MM.1S (cell line): ENCODE data around the gene CDH9.

ENCODE experiments used
- EZH2 ChIP-seq: fragments of 300-600 bp; sonication (generic); optimal IDR thresholded peaks from 2 replicates; pipeline ENCODE3; 2017; ENCODE audit warnings: low read depth, mild to moderate bottlenecking, antibody characterized with exemption, low read length, mixed read lengths
- TF ChIP-seq, protein P1 (sequence below): fragments of 300-600 bp; sonication (generic); IDR thresholded peaks from 2 replicates; pipeline ENCODE4 v1.5.1; 2016; ENCODE audit warnings: antibody characterized with exemption, low read length, mixed read lengths

DNA sequence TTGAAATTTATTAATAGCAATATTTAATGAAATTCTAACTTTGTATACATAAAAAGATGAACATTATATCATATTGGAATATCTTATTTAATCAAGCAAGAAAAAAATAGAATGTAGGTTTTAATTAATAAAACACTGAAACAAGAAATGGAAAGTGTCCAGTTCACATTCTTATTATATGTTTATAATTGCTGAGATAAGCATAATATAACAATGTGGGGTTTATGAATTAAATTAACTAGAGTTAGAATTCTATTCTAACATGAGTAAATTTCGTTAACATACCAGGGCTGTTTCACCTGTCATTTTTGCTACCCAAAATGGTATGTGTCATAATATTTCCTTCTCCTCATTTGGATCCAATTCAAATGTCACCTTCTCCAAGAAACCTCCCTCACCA lies 12.3 kb downstream of the CDH9 start:
- TF ChIP-seq, protein P1, sequence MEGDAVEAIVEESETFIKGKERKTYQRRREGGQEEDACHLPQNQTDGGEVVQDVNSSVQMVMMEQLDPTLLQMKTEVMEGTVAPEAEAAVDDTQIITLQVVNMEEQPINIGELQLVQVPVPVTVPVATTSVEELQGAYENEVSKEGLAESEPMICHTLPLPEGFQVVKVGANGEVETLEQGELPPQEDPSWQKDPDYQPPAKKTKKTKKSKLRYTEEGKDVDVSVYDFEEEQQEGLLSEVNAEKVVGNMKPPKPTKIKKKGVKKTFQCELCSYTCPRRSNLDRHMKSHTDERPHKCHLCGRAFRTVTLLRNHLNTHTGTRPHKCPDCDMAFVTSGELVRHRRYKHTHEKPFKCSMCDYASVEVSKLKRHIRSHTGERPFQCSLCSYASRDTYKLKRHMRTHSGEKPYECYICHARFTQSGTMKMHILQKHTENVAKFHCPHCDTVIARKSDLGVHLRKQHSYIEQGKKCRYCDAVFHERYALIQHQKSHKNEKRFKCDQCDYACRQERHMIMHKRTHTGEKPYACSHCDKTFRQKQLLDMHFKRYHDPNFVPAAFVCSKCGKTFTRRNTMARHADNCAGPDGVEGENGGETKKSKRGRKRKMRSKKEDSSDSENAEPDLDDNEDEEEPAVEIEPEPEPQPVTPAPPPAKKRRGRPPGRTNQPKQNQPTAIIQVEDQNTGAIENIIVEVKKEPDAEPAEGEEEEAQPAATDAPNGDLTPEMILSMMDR: no peak
- TF ChIP-seq EZH2: no peak
